ENCODE measurements around the gene GTPBP3. TPM values are rescaled to one million over a fixed set of nuclear protein-coding genes. Genes with fewer than 3 reads are reported as not detected.

Gene GTPBP3
- total RNA-seq (2014; rRNA removed; shearing (Covaris generic)): 83.2 and 103 TPM in 2 replicates
- total RNA-seq (2022): 104 and 113 TPM in 2 replicates
- percentile 69 among the genes with signal in this experiment for Bru-seq, nascent RNA
- BruChase-seq, experiment 1, labeled RNA remaining after a 6-hour chase: percentile 81 among the genes with signal in this experiment
- BruChase-seq, experiment 2, labeled RNA remaining after a 2-hour chase: percentile 86 among the genes with signal in this experiment
- long read RNA-seq, transcript GTPBP3-201 (9 exons, 2,579 nt): major isoform, 80 of 200 reads
- long read RNA-seq, transcript GTPBP3-202 (8 exons, 1,951 nt): minor isoform, 20 of 200 reads
- long read RNA-seq, transcript GTPBP3-222 (9 exons, 2,493 nt): minor isoform, 15 of 200 reads
- long read RNA-seq, transcript GTPBP3-208 (2 exons, 564 nt): minor isoform, 6 of 200 reads
- long read RNA-seq, partial matches to known transcripts: 11 of 200 reads
- long read RNA-seq, other reads (novel, unspliced or antisense): 68 of 200 reads

- H3K4me1 ChIP-seq (ENCODE audit: insufficient read depth, low read length, poor library complexity, severe bottlenecking): peaks cover 39% of the 10 kb centered on the region
- peak within 1 kb of the TSS; percentile 55; the same call in 1 of the 2 replicates for H2AFZ ChIP-seq (ENCODE audit: low read length)
- H3K9me2 ChIP-seq (ENCODE audit: insufficient read depth, low read length): no peaks in the 10 kb centered on the region
- CTCF ChIA-PET (ENCODE audit: unreplicated experiment): no interaction called here
- POLR2A ChIA-PET: interaction anchor here (0.7 kb wide), 1 partner anchor 652 kb away, joined by 4 read pairs; no protein-coding TSS in a partner anchor
- DNase-seq (ENCODE audit: low spot score): peak; percentile 100
- no peaks in the 10 kb centered on the region for H3K9me3 ChIP-seq (ENCODE audit: low read length)
- peaks cover 12% of the 10 kb centered on the region; the same call in 1 of the 2 replicates for H3K79me2 ChIP-seq (ENCODE audit: insufficient read depth, low read depth, low read length)
- H3K27ac ChIP-seq (ENCODE audit: low read depth, low read length, poor library complexity, severe bottlenecking): peak within 1 kb of the TSS; percentile 88
- H3K36me3 ChIP-seq (ENCODE audit: insufficient read depth, low read length): peaks cover 25% of the 10 kb centered on the region
- H3K4me3 ChIP-seq (ENCODE audit: low read depth, low read length, poor library complexity, severe bottlenecking): peak within 1 kb of the TSS; percentile 83
- intact Hi-C loops (cut with micrococcal nuclease; ENCODE audit: unreplicated experiment): no loop called here
- peak within 1 kb of the TSS; percentile 79 for H3K4me2 ChIP-seq (ENCODE audit: low read length)
- H4K20me1 ChIP-seq (ENCODE audit: insufficient read depth, low read length): peaks cover 7% of the 10 kb centered on the region; the same call in 1 of the 2 replicates
- TSS peak; percentile 94 for BruUV-seq (replicated peaks)
- TF ChIP-seq EZH2phosphoT487 (IDR thresholded peaks at IDR 0.05; ENCODE audit: borderline replicate concordance, low read depth, low read length) (no peak), CTCF (conservative IDR thresholded peaks at IDR 0.05; ENCODE audit: low read length) (no peak)
Observed at GRCh38 chr19:17336872-17337674, at the start of gene GTPBP3. GTPBP3 (plus strand) TSS chr19:17337553; CDS start chr19:17337612, 59 bp downstream.

DNA sequence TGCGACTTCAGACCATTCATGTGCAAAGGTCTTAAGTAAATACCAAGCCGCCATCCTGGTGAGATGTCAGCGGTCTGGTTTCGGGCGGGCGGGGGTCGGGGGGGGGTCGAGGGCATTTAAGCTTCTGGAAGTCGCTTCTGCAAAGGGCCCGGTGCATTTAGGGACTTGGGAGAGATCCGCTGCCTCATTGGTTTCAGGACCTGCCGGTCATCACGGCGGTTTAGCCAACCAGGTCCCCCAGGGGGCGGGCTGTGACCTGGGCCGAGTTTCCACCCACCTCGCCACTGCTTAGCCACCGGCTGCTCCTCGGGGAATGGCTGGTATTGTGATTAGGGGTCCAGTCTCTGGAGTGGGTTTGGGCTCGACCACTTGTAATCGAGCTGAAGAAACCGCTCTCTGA lies 47.9 kb upstream of the GTPBP3 start:
- Histone ChIP-seq H2AFZ (ENCODE audit: low read length) (no peak overlapping the region), H3K4me2 (ENCODE audit: low read length) (no peak overlapping the region), H3K9me3 (ENCODE audit: low read length) (no peaks in the 10 kb centered on the region), H3K27ac (ENCODE audit: low read depth, low read length, poor library complexity, severe bottlenecking) (no peak overlapping the region), H3K79me2 (ENCODE audit: insufficient read depth, low read depth, low read length) (peaks cover 8% of the 10 kb centered on the region; the same call in 1 of the 2 replicates), H3K4me3 (ENCODE audit: low read depth, low read length, poor library complexity, severe bottlenecking) (no peak overlapping the region), H3K4me1 (ENCODE audit: insufficient read depth, low read length, poor library complexity, severe bottlenecking) (peaks cover 21% of the 10 kb centered on the region), H4K20me1 (ENCODE audit: insufficient read depth, low read length) (no peaks in the 10 kb centered on the region), H3K36me3 (ENCODE audit: insufficient read depth, low read length) (peaks cover 24% of the 10 kb centered on the region), H3K9me2 (ENCODE audit: insufficient read depth, low read length) (no peaks in the 10 kb centered on the region)
- TF ChIP-seq EZH2phosphoT487 (IDR thresholded peaks at IDR 0.05; ENCODE audit: borderline replicate concordance, low read depth, low read length): no peak
- no peak for TF ChIP-seq CTCF (conservative IDR thresholded peaks at IDR 0.05; ENCODE audit: low read length)
- BruUV-seq (replicated peaks): no TSS peak
- intact Hi-C loops (cut with micrococcal nuclease; ENCODE audit: unreplicated experiment): no loop called here
- CTCF ChIA-PET (ENCODE audit: unreplicated experiment): no interaction called here
- POLR2A ChIA-PET: interaction anchor here (0.6 to 2.2 kb wide), 2 partner anchors 23 to 459 kb away, joined by 3 to 9 read pairs; partner anchors contain the start of gene BABAM1
- peak; percentile 80 for DNase-seq (ENCODE audit: low spot score)
